ENCODE data around the gene TMEM119.

DNA sequence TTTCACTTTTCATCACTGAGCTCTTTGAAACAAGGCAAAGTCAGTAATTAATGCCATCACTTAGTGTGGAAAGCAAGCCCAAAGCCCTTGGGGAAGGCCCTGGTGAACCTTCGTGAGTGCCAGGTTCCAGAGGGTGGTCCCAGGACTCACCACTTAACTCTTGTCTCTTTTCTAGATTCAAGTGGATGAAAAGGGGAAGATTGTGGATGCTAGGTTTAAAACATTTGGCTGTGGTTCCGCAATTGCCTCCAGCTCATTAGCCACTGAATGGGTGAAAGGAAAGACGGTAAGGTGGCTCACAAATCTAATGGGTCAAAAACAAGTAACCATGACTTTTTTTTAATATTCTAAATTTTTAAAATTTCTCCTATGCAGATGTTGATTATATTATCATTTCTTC is 32.7 kb downstream of the TMEM119 start:
- TF ChIP-seq, protein P1, sequence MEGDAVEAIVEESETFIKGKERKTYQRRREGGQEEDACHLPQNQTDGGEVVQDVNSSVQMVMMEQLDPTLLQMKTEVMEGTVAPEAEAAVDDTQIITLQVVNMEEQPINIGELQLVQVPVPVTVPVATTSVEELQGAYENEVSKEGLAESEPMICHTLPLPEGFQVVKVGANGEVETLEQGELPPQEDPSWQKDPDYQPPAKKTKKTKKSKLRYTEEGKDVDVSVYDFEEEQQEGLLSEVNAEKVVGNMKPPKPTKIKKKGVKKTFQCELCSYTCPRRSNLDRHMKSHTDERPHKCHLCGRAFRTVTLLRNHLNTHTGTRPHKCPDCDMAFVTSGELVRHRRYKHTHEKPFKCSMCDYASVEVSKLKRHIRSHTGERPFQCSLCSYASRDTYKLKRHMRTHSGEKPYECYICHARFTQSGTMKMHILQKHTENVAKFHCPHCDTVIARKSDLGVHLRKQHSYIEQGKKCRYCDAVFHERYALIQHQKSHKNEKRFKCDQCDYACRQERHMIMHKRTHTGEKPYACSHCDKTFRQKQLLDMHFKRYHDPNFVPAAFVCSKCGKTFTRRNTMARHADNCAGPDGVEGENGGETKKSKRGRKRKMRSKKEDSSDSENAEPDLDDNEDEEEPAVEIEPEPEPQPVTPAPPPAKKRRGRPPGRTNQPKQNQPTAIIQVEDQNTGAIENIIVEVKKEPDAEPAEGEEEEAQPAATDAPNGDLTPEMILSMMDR (IDR thresholded peaks at IDR 0.05): no peak
- TF ChIP-seq POLR2A (IDR thresholded peaks at IDR 0.05): no peak

All from adrenal gland (tissue), 5 donors.